ENCODE data around the gene CHFR. TPM values are rescaled to one million over a fixed set of nuclear protein-coding genes. Genes with fewer than 3 reads are reported as not detected.
"Not testable (repeated sequence)": the region's sequence is repeated elsewhere in the genome, so short reads cannot be mapped to it uniquely, and the experiment has no call there.

The CHFR gene
- total RNA-seq, 1 donor from 2014 or later: 56.2 TPM

- no peak for TF ChIP-seq CTCF (IDR thresholded peaks at IDR 0.05)
- peak overlapping the region; percentile 97 for H3K27ac Mint-ChIP-seq (ENCODE audit: unreplicated experiment)
- peaks cover 24% of the 10 kb centered on the region for H3K9me3 Mint-ChIP-seq (ENCODE audit: low read depth)
- H3K4me1 Mint-ChIP-seq (ENCODE audit: low read depth): no peaks in the 10 kb centered on the region
- DNase-seq (ENCODE audit: low spot score): no peak
- peak overlapping the region; percentile 89 for H3K4me3 Mint-ChIP-seq (ENCODE audit: unreplicated experiment)
- no peaks in the 10 kb centered on the region for H3K27me3 Mint-ChIP-seq (ENCODE audit: low read depth)
- peaks cover 16% of the 10 kb centered on the region for H3K36me3 Mint-ChIP-seq (ENCODE audit: low read depth)
Observed at GRCh38 chr12:132909030-132909368, 21.6 kb upstream of the CHFR start.

- peak; percentile 98 for DNase-seq (ENCODE audit: low spot score)
- no peaks in the 10 kb centered on the region for H3K27me3 Mint-ChIP-seq (ENCODE audit: low read depth)
- H3K9me3 Mint-ChIP-seq (ENCODE audit: low read depth): peaks cover 18% of the 10 kb centered on the region
- no peaks in the 10 kb centered on the region for H3K4me1 Mint-ChIP-seq (ENCODE audit: low read depth)
- peaks cover 11% of the 10 kb centered on the region for H3K36me3 Mint-ChIP-seq (ENCODE audit: low read depth)
- peak overlapping the region; percentile 97 for H3K27ac Mint-ChIP-seq (ENCODE audit: unreplicated experiment)
- TF ChIP-seq CTCF (IDR thresholded peaks at IDR 0.05): no peak
- H3K4me3 Mint-ChIP-seq (ENCODE audit: unreplicated experiment): peak overlapping the region; percentile 89
Observed at GRCh38 chr12:132908145-132909029, 21.0 kb upstream of the CHFR start.

- Mint-ChIP-seq H3K27ac (ENCODE audit: unreplicated experiment) (peak overlapping the region; percentile 92), H3K9me3 (ENCODE audit: low read depth) (peaks cover 16% of the 10 kb centered on the region), H3K36me3 (ENCODE audit: low read depth) (peaks cover 12% of the 10 kb centered on the region), H3K4me3 (ENCODE audit: unreplicated experiment) (peak overlapping the region; percentile 89)
- H3K27me3 Mint-ChIP-seq (ENCODE audit: low read depth); H3K4me1 Mint-ChIP-seq (ENCODE audit: low read depth); DNase-seq (ENCODE audit: low spot score): not testable (repeated sequence)
Observed at GRCh38 chr12:132907789-132908144, 20.4 kb upstream of the CHFR start.

GRCh38 chr12:132907216-132907615, 19.8 kb upstream of the CHFR start:
- peaks cover 14% of the 10 kb centered on the region for H3K9me3 Mint-ChIP-seq (ENCODE audit: low read depth)
- peak overlapping the region; percentile 31 for H3K4me3 Mint-ChIP-seq (ENCODE audit: unreplicated experiment)
- DNase-seq (ENCODE audit: low spot score): no peak
- H3K4me1 Mint-ChIP-seq (ENCODE audit: low read depth): no peaks in the 10 kb centered on the region
- TF ChIP-seq CTCF (IDR thresholded peaks at IDR 0.05): no peak
- no peak overlapping the region for H3K27ac Mint-ChIP-seq (ENCODE audit: unreplicated experiment)
- no peaks in the 10 kb centered on the region for H3K27me3 Mint-ChIP-seq (ENCODE audit: low read depth)
- peaks cover 12% of the 10 kb centered on the region for H3K36me3 Mint-ChIP-seq (ENCODE audit: low read depth)

- Mint-ChIP-seq H3K4me3 (ENCODE audit: unreplicated experiment) (peak overlapping the region; percentile 47), H3K4me1 (ENCODE audit: low read depth) (no peaks in the 10 kb centered on the region), H3K9me3 (ENCODE audit: low read depth) (peaks cover 2% of the 10 kb centered on the region), H3K27ac (ENCODE audit: unreplicated experiment) (no peak overlapping the region), H3K36me3 (ENCODE audit: low read depth) (peaks cover 2% of the 10 kb centered on the region), H3K27me3 (ENCODE audit: low read depth) (no peaks in the 10 kb centered on the region)
- DNase-seq (ENCODE audit: low spot score): no peak
- peak; percentile 74 for TF ChIP-seq CTCF (IDR thresholded peaks at IDR 0.05)
Observed at GRCh38 chr12:132904718-132905328, 17.4 kb upstream of the CHFR start.
